Neural crest cell (in vitro differentiated cells): ENCODE measurements around the gene NME1. TPM values are rescaled to one million over a fixed set of nuclear protein-coding genes. Genes with fewer than 3 reads are reported as not detected.
"Not testable (repeated sequence)": the region's sequence is repeated elsewhere in the genome, so short reads cannot be mapped to it uniquely, and the experiment has no call there.

Experiments
- DNase-seq: peaks from one replicate; pipeline ENCODE4 v3.0.0; 2021; ENCODE audit warnings: low read depth, mixed read lengths, low spot score
- H3K27ac Mint-ChIP-seq: one replicate; pipeline ENCODE4 v1.8.0; 2021; ENCODE audit warnings: mild to moderate bottlenecking, mixed read lengths; ENCODE audit not compliant: unreplicated experiment
- H3K27me3 Mint-ChIP-seq: 2 replicates; pipeline ENCODE4 v1.8.0; 2021; ENCODE audit warnings: low read depth, mild to moderate bottlenecking, mixed read lengths
- H3K36me3 Mint-ChIP-seq: 2 replicates; pipeline ENCODE4 v1.8.0; 2021; ENCODE audit warnings: low read depth, mild to moderate bottlenecking, mixed read lengths
- H3K4me1 Mint-ChIP-seq: 2 replicates; pipeline ENCODE4 v1.8.0; 2021; ENCODE audit warnings: mixed read lengths
- H3K4me3 Mint-ChIP-seq: one replicate; pipeline ENCODE4 v1.8.0; 2021; ENCODE audit warnings: mild to moderate bottlenecking, mixed read lengths
- H3K9me3 Mint-ChIP-seq: 2 replicates; pipeline ENCODE4 v1.8.0; 2021; ENCODE audit warnings: mixed read lengths
- CTCF ChIP-seq: fragments of 200-600 bp; sonication (generic); conservative IDR thresholded peaks from 2 replicates; pipeline ENCODE4 v1.5.0; 2021; ENCODE audit warnings: antibody characterized with exemption, mild to moderate bottlenecking
- total RNA-seq: library from RNA; stranded (reverse); gene quantifications from 2 replicates; pipeline ENCODE4 v1.2.1, GENCODE V29; 2021

Gene NME1
- total RNA-seq, 1 donor from 2014 or later, result 322 TPM

- Mint-ChIP-seq H3K9me3 (no peaks in the 10 kb centered on the region), H3K36me3 (peaks cover 16% of the 10 kb centered on the region), H3K4me3 (no peak overlapping the region), H3K27me3 (no peaks in the 10 kb centered on the region), H3K27ac (no peak overlapping the region), H3K4me1 (peaks cover 21% of the 10 kb centered on the region)
- no peak for DNase-seq
- no peak for TF ChIP-seq CTCF
Observed at GRCh38 chr17:51170736-51171135, 17.4 kb downstream of the NME1 start.

GRCh38 chr17:51172030-51172429 is 18.7 kb downstream of the NME1 start:
- not testable (repeated sequence) for H3K27ac Mint-ChIP-seq, H3K27me3 Mint-ChIP-seq, DNase-seq, H3K9me3 Mint-ChIP-seq, H3K4me3 Mint-ChIP-seq
- peaks cover 16% of the 10 kb centered on the region for H3K4me1 Mint-ChIP-seq
- peaks cover 16% of the 10 kb centered on the region for H3K36me3 Mint-ChIP-seq

- no peak for TF ChIP-seq CTCF
- no peak overlapping the region for H3K4me3 Mint-ChIP-seq
Observed at GRCh38 chr17:51180486-51180885, 27.1 kb downstream of the NME1 start.

GRCh38 chr17:51184124-51184523 is 30.8 kb downstream of the NME1 start:
- Mint-ChIP-seq H3K27me3 (no peaks in the 10 kb centered on the region), H3K4me3 (no peak overlapping the region), H3K36me3 (peaks cover 7% of the 10 kb centered on the region)

More at GRCh38 chr17:51180486-51180885, 27.1 kb downstream of the NME1 start:
- Mint-ChIP-seq H3K27ac (no peak overlapping the region), H3K9me3 (no peaks in the 10 kb centered on the region), H3K4me1 (no peaks in the 10 kb centered on the region), H3K27me3 (no peaks in the 10 kb centered on the region), H3K36me3 (peaks cover 4% of the 10 kb centered on the region)
- DNase-seq, result no peak

GRCh38 chr17:51185763-51186332 is 32.5 kb downstream of the NME1 start:
- peaks cover 11% of the 10 kb centered on the region for H3K36me3 Mint-ChIP-seq

More at GRCh38 chr17:51184124-51184523, 30.8 kb downstream of the NME1 start:
- Mint-ChIP-seq H3K9me3 (no peaks in the 10 kb centered on the region), H3K4me1 (no peaks in the 10 kb centered on the region), H3K27ac (no peak overlapping the region)
- no peak for DNase-seq
- TF ChIP-seq CTCF, result no peak

More at GRCh38 chr17:51185763-51186332, 32.5 kb downstream of the NME1 start:
- no peak for DNase-seq
- H3K27ac Mint-ChIP-seq, result no peak overlapping the region
- H3K27me3 Mint-ChIP-seq, result no peaks in the 10 kb centered on the region
- H3K9me3 Mint-ChIP-seq, result no peaks in the 10 kb centered on the region
- TF ChIP-seq CTCF, result no peak
- H3K4me3 Mint-ChIP-seq, result no peak overlapping the region
- no peaks in the 10 kb centered on the region for H3K4me1 Mint-ChIP-seq
